PFSK-1 (cell line): ENCODE measurements around the gene POMGNT2.

Experiments used
- FOXP2 ChIP-seq: optimal IDR thresholded peaks from 2 replicates; pipeline ENCODE3; 2011; ENCODE audit warnings: borderline replicate concordance, control low read depth, inconsistent platforms; ENCODE audit not compliant: insufficient read depth; ENCODE audit errors: extremely low read length, extremely low read depth
- POLR2AphosphoS5 ChIP-seq: IDR thresholded peaks from 2 replicates; pipeline ENCODE4 v1.6.1; 2012; ENCODE audit warnings: low read depth, mild to moderate bottlenecking, control low read depth, low read length, moderate library complexity
- REST ChIP-seq, 2 experiments: IDR thresholded peaks; 2 replicates each; pipeline versions ENCODE4 v1.6.1 to v1.8.0; 2011 to 2012; ENCODE audit warnings: low read depth in 2 of 2, low read length in 2 of 2, control low read depth in 1 of 2, inconsistent platforms in 1 of 2, mild to moderate bottlenecking in 1 of 2, moderate library complexity in 1 of 2; ENCODE audit not compliant: insufficient read depth in 1 of 2
- SIN3A ChIP-seq: IDR thresholded peaks from 2 replicates; pipeline ENCODE4 v1.6.1; 2012; ENCODE audit warnings: mild to moderate bottlenecking, low read length, moderate library complexity, borderline replicate concordance; ENCODE audit not compliant: insufficient read depth
- TAF1 ChIP-seq: IDR thresholded peaks from 2 replicates; pipeline ENCODE4 v1.6.1; 2012; ENCODE audit warnings: low read length, control low read depth, borderline replicate concordance; ENCODE audit not compliant: insufficient read depth

POMGNT2 gene

GRCh38 chr3:43086460-43087165 is 19.3 kb downstream of the POMGNT2 start:
- TF ChIP-seq REST (IDR thresholded peaks at IDR 0.05; ENCODE audit: insufficient read depth in 1 of 2, low read depth in 2 of 2, low read length in 2 of 2) = no peak
- TF ChIP-seq FOXP2 = no peak
- TF ChIP-seq TAF1 = no peak
- TF ChIP-seq POLR2AphosphoS5 = no peak
- TF ChIP-seq SIN3A = no peak

GRCh38 chr3:43082457-43082856 is 23.4 kb downstream of the POMGNT2 start:
- TF ChIP-seq REST (IDR thresholded peaks at IDR 0.05; ENCODE audit: insufficient read depth in 1 of 2, low read depth in 2 of 2, low read length in 2 of 2) (no peak), SIN3A (no peak), FOXP2 (no peak), TAF1 (no peak), POLR2AphosphoS5 (no peak)

DNA sequence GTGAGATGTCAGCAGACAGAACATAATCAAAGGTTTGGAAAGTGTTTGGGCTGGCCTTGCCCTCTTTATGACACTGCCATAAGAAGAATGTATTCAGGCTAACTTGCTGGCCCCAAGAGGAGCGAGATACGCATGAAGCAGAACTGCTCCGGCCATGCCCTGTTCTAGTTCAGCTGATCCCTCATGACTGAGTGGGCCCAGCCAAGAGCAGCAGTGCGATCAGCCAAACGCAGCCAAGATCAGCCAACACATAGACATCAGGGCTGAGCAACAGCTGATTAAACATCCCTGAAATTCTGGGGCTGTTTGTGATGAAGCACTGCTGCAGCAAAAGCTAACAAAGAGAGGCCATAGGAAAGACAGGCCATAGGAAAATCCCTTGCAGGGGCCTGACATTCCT is 24.1 kb downstream of the POMGNT2 start:
- TF ChIP-seq POLR2AphosphoS5 (no peak), REST (IDR thresholded peaks at IDR 0.05; ENCODE audit: insufficient read depth in 1 of 2, low read depth in 2 of 2, low read length in 2 of 2) (no peak), SIN3A (no peak), TAF1 (no peak), FOXP2 (no peak)

GRCh38 chr3:43080726-43081568 is 24.9 kb downstream of the POMGNT2 start:
- TF ChIP-seq TAF1 (no peak), REST (IDR thresholded peaks at IDR 0.05; ENCODE audit: insufficient read depth in 1 of 2, low read depth in 2 of 2, low read length in 2 of 2) (no peak), SIN3A (no peak), FOXP2 (no peak), POLR2AphosphoS5 (no peak)
